CD4-positive, alpha-beta T cell (primary cell): ENCODE measurements around the gene TMEM170A. TPM values are rescaled to one million over a fixed set of nuclear protein-coding genes. Genes with fewer than 3 reads are reported as not detected.
A peak's percentile ranks its signal among the peaks of the same experiment; 100 is the strongest.

Experiments used
- ATAC-seq: fragments of 200-7000 bp; cut with Tn5 transposase; one replicate; pipeline ENCODE4 v1.10.0; 2022; ENCODE audit warnings: mild to moderate bottlenecking; ENCODE audit not compliant: poor library complexity
- CTCF ChIA-PET: fragments of 350-600 bp; sonication (Branson Sonifier 250); formaldehyde crosslinking; loops from one replicate; lab custom pipeline; 2021; ENCODE audit warnings: antibody characterized with exemption, inconsistent platforms; lab: Charles Lee
- POLR2A ChIA-PET: fragments of 350-600 bp; sonication (Branson Sonifier 250); formaldehyde crosslinking; loops from one replicate; lab custom pipeline; 2021; ENCODE audit warnings: antibody characterized with exemption, inconsistent platforms; lab: Charles Lee
- DNase-seq, 14 experiments: peaks; one replicate each; pipeline ENCODE4 v3.0.0-alpha.2; 2013 to 2020; ENCODE audit warnings: mixed read lengths in 2 of 14
- H3K27ac ChIP-seq, 2 donors: one replicate each; pipeline versions ENCODE4 v1.5.1 to v1.7.0; 2013; ENCODE audit warnings: low read length in 2 of 2, low read depth in 1 of 2, mild to moderate bottlenecking in 1 of 2
- H3K27me3 ChIP-seq, 2 experiments: 1 replicate in 1 of 2; 2 replicates in 1 of 2; pipeline versions ENCODE4 v1.6.1 to v1.7.0; 2013; ENCODE audit warnings: low read length in 2 of 2, control low read depth in 1 of 2, mild to moderate bottlenecking in 1 of 2, moderate library complexity in 1 of 2; ENCODE audit not compliant: insufficient read depth in 2 of 2, control insufficient read depth in 1 of 2
- H3K36me3 ChIP-seq: one replicate; pipeline ENCODE4 v1.6.1; 2013; ENCODE audit warnings: low read length, control low read depth; ENCODE audit not compliant: insufficient read depth
- H3K4me1 ChIP-seq: one replicate; pipeline ENCODE4 v1.6.1; 2013; ENCODE audit warnings: low read length, control low read depth; ENCODE audit not compliant: insufficient read depth
- H3K4me3 ChIP-seq: one replicate; pipeline ENCODE4 v1.5.1; 2013; ENCODE audit warnings: mild to moderate bottlenecking, low read length, moderate library complexity
- H3K9me3 ChIP-seq, 2 experiments: 1 replicate in 1 of 2; 2 replicates in 1 of 2; pipeline versions ENCODE4 v1.6.1 to v1.7.0; 2013; ENCODE audit warnings: low read length in 2 of 2, mild to moderate bottlenecking in 2 of 2, control low read depth in 1 of 2, moderate library complexity in 1 of 2; ENCODE audit not compliant: control insufficient read depth in 1 of 2, insufficient read depth in 1 of 2
- H3K27ac Mint-ChIP-seq: one replicate; pipeline ENCODE4 v1.8.0; 2020; ENCODE audit warnings: mixed read lengths
- H3K27me3 Mint-ChIP-seq: one replicate; pipeline ENCODE4 v1.8.0; 2021; ENCODE audit warnings: mixed read lengths
- H3K36me3 Mint-ChIP-seq: one replicate; pipeline ENCODE4 v1.8.0; 2021; ENCODE audit warnings: low read depth, mixed read lengths
- H3K4me1 Mint-ChIP-seq: one replicate; pipeline ENCODE4 v1.8.0; 2021; ENCODE audit warnings: low read depth, mixed read lengths
- H3K4me3 Mint-ChIP-seq: one replicate; pipeline ENCODE4 v1.8.0; 2020; ENCODE audit warnings: mild to moderate bottlenecking, mixed read lengths
- H3K9me3 Mint-ChIP-seq: one replicate; pipeline ENCODE4 v1.8.0; 2020; ENCODE audit warnings: mixed read lengths
- intact Hi-C, 2 experiments: fragments of 100-400 bp; cut with DNase I in 1 of 2; cut with micrococcal nuclease in 1 of 2; formaldehyde crosslinking; loops; one replicate each; pipeline versions ENCODE4 v1.15.1 to v1.9.0; 2023 to 2025; cut with DNase I, micrococcal nuclease
- total RNA-seq, 174 experiments: library from RNA in 2 of 174; stranded (reverse) in 2 of 174; gene quantifications; one replicate each; pipeline ENCODE4 v1.2.3 and lab custom pipeline; 2021 to 2026
- TF ChIP-seq, protein P1 (sequence below): fragments of 200-600 bp; IDR thresholded peaks from one replicate; pipeline ENCODE4 v1.8.0; 2022; ENCODE audit warnings: antibody characterized with exemption, mild to moderate bottlenecking

Gene TMEM170A
- total RNA-seq, 2 experiments from 2014 or later: 34.3 to 37.8 TPM

DNA sequence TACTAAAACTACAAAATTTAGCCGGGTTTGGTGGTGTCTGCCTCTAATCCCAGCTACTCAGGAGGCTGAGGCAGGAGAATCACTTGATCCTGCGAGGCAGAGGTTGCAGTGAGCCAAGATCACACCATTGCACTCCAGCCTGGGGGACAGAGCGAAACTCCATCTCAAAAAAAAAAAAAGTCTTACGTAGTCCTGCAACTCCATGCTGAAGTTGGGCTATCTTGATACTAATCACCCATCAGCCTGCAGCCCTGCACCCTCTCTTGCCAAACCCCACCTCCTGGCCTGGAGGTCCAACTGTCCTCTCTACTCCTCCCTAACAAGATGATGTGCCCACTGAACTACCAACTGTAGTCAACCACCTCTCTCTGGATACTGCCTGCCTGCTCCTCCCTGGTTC is 4.8 kb downstream of the TMEM170A start:
- H3K27ac ChIP-seq: no peak overlapping the region
- H3K4me1 ChIP-seq: peaks cover 46% of the 10 kb centered on the region
- POLR2A ChIA-PET: interaction anchor here (0.7 to 0.9 kb wide), 2 partner anchors 26 to 41 kb away, joined by 3 to 5 read pairs; partner anchors contain the start of gene CFDP1
- no peaks in the 10 kb centered on the region for H3K27me3 Mint-ChIP-seq
- H3K4me3 ChIP-seq: no peak overlapping the region
- H3K36me3 Mint-ChIP-seq: peaks cover 23% of the 10 kb centered on the region
- no peaks in the 10 kb centered on the region for H3K9me3 ChIP-seq
- peak overlapping the region; percentile 3 for H3K27ac Mint-ChIP-seq
- peaks cover 80% of the 10 kb centered on the region for H3K4me1 Mint-ChIP-seq
- no peak for ATAC-seq
- intact Hi-C loops: loop anchor here (5.0 to 10.0 kb wide), 4 partner anchors 37 to 1735 kb away; partner anchors contain the start of genes GABARAPL2 (in 2 of the 2), KARS1 (in 1 of the 2), MON1B (in 1 of the 2) and SYCE1L (in 1 of the 2)
- CTCF ChIA-PET: no interaction called here
- DNase-seq: no peak
- no peaks in the 10 kb centered on the region for H3K9me3 Mint-ChIP-seq
- no peak overlapping the region for H3K4me3 Mint-ChIP-seq
- TF ChIP-seq, protein P1, sequence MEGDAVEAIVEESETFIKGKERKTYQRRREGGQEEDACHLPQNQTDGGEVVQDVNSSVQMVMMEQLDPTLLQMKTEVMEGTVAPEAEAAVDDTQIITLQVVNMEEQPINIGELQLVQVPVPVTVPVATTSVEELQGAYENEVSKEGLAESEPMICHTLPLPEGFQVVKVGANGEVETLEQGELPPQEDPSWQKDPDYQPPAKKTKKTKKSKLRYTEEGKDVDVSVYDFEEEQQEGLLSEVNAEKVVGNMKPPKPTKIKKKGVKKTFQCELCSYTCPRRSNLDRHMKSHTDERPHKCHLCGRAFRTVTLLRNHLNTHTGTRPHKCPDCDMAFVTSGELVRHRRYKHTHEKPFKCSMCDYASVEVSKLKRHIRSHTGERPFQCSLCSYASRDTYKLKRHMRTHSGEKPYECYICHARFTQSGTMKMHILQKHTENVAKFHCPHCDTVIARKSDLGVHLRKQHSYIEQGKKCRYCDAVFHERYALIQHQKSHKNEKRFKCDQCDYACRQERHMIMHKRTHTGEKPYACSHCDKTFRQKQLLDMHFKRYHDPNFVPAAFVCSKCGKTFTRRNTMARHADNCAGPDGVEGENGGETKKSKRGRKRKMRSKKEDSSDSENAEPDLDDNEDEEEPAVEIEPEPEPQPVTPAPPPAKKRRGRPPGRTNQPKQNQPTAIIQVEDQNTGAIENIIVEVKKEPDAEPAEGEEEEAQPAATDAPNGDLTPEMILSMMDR: no peak
- H3K36me3 ChIP-seq: peaks cover 10% of the 10 kb centered on the region
- H3K27me3 ChIP-seq: no peaks in the 10 kb centered on the region

DNA sequence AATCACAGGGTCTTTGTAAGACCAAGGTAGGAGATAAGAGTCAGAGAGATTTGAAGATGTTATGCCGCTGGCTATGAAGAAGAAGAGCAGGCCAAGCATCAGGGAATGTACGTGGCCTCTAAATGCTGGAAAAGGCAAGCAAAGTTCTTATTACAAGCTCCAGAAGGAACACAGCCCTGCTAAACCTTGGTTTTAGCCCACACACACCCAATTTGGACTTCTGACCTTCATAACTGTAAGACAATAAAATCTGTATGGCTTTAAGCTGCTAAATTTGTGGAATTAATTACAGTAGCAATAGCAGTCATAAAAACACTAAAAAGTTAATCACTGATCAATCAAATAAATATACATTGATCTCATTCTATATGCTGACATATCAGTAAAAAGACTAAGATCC is 6.0 kb downstream of the TMEM170A start:
- Mint-ChIP-seq H3K9me3 (no peaks in the 10 kb centered on the region), H3K27ac (peak overlapping the region; percentile 13), H3K4me1 (peaks cover 87% of the 10 kb centered on the region), H3K36me3 (peaks cover 17% of the 10 kb centered on the region), H3K4me3 (no peak overlapping the region), H3K27me3 (no peaks in the 10 kb centered on the region)
- no peak overlapping the region for H3K4me3 ChIP-seq
- DNase-seq (no peak), ATAC-seq (no peak)
- H3K9me3 ChIP-seq: no peaks in the 10 kb centered on the region
- H3K27me3 ChIP-seq: no peaks in the 10 kb centered on the region
- H3K27ac ChIP-seq: no peak overlapping the region
- ChIA-PET POLR2A (interaction anchor here (0.7 to 2.3 kb wide), 2 partner anchors 10 to 24 kb away, joined by 3 to 9 read pairs; partner anchors contain the start of gene CFDP1), CTCF (interaction anchor here (1.0 to 2.4 kb wide), 2 partner anchors 59 to 98 kb away, joined by 3 to 7 read pairs; partner anchors contain the start of gene TMEM231)
- intact Hi-C loops: no loop called here
- peaks cover 10% of the 10 kb centered on the region for H3K36me3 ChIP-seq
- H3K4me1 ChIP-seq: peaks cover 46% of the 10 kb centered on the region
- TF ChIP-seq, protein P1: no peak

DNA sequence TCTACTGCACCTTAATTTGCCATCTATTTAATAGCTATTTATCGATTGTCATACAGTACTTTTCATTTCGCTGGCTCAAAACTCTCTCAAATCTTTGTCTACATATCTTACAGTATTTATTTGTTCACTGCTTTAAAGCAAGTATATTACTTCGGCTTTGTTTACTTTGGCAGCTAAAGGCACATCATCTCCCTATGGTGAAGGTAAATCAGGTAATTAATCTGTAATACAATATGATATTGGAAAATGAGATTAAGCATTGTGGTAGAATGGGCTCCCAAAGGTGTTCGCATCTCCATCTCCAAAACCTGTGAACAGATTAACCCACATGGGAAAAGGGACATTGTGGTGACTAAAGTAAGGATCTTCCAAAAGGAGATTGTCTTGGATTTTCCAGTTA is 6.5 kb downstream of the TMEM170A start:
- Mint-ChIP-seq H3K36me3 (peaks cover 16% of the 10 kb centered on the region), H3K27me3 (no peaks in the 10 kb centered on the region), H3K9me3 (no peaks in the 10 kb centered on the region), H3K4me1 (peaks cover 86% of the 10 kb centered on the region), H3K27ac (peak overlapping the region; percentile 58), H3K4me3 (no peak overlapping the region)
- CTCF ChIA-PET: interaction anchor here (2.4 kb wide), 1 partner anchor 59 kb away, joined by 7 read pairs; no protein-coding TSS in a partner anchor
- TF ChIP-seq, protein P1: no peak
- H3K4me1 ChIP-seq: peaks cover 43% of the 10 kb centered on the region
- H3K27ac ChIP-seq: no peak overlapping the region
- intact Hi-C loops: no loop called here
- H3K27me3 ChIP-seq: no peaks in the 10 kb centered on the region
- POLR2A ChIA-PET: interaction anchor here (2.3 kb wide), 1 partner anchor 24 kb away, joined by 9 read pairs; the partner anchor contains the start of gene CFDP1
- DNase-seq: no peak
- H3K4me3 ChIP-seq: no peak overlapping the region
- H3K36me3 ChIP-seq: peaks cover 10% of the 10 kb centered on the region
- no peak for ATAC-seq
- no peaks in the 10 kb centered on the region for H3K9me3 ChIP-seq
